BLaER1 (cell line): ENCODE data around the gene MYH10.

Experiments
- H3K27ac ChIP-seq: shearing (Covaris generic); formaldehyde crosslinking; 2 replicates; pipeline ENCODE4 v1.8.1; 2022
- H3K27me3 ChIP-seq: shearing (Covaris generic); formaldehyde crosslinking; 2 replicates; pipeline ENCODE4 v1.8.1; 2022
- H3K36me3 ChIP-seq: shearing (Covaris generic); formaldehyde crosslinking; 2 replicates; pipeline ENCODE4 v1.8.1; 2022
- H3K4me1 ChIP-seq: shearing (Covaris generic); formaldehyde crosslinking; 2 replicates; pipeline ENCODE4 v1.8.1; 2022
- H3K4me2 ChIP-seq: shearing (Covaris generic); formaldehyde crosslinking; 2 replicates; pipeline ENCODE4 v1.8.1; 2022
- H3K4me3 ChIP-seq: shearing (Covaris generic); formaldehyde crosslinking; 2 replicates; pipeline ENCODE4 v1.8.1; 2022
- H3K9ac ChIP-seq: shearing (Covaris generic); formaldehyde crosslinking; 2 replicates; pipeline ENCODE4 v1.8.1; 2022
- H3K9me3 ChIP-seq: shearing (Covaris generic); formaldehyde crosslinking; 2 replicates; pipeline ENCODE4 v1.8.1; 2022
- H4K20me1 ChIP-seq: shearing (Covaris generic); formaldehyde crosslinking; 2 replicates; pipeline ENCODE4 v1.8.1; 2022
- Cebpa-rat ChIP-seq: shearing (Covaris generic); IDR thresholded peaks from 2 replicates; pipeline ENCODE4 v1.8.1; 2022

The MYH10 gene

GRCh38 chr17:8630227-8630801 is at the start of gene MYH10:
Gene MYH10, minus strand, starts transcription at chr17:8630725. Its CDS starts 7,479 bp downstream, at chr17:8623246.
- H3K36me3 ChIP-seq: peaks cover 5% of the 10 kb centered on the region; the same call in 1 of the 2 replicates
- H3K4me3 ChIP-seq: peak within 1 kb of the TSS; percentile 87
- no peaks in the 10 kb centered on the region for H3K9me3 ChIP-seq
- H3K4me2 ChIP-seq: peak within 1 kb of the TSS; percentile 92
- H3K27me3 ChIP-seq: no peaks in the 10 kb centered on the region
- TF ChIP-seq Cebpa-rat: no peak
- H3K27ac ChIP-seq: peak within 1 kb of the TSS; percentile 89
- H4K20me1 ChIP-seq: peaks cover 26% of the 10 kb centered on the region
- H3K9ac ChIP-seq: peak within 1 kb of the TSS; percentile 85
- H3K4me1 ChIP-seq: peaks cover 29% of the 10 kb centered on the region

- Histone ChIP-seq H3K27ac (no peak overlapping the region), H4K20me1 (no peaks in the 10 kb centered on the region), H3K27me3 (no peaks in the 10 kb centered on the region), H3K9me3 (peaks cover 4% of the 10 kb centered on the region; the same call in 1 of the 2 replicates), H3K36me3 (no peaks in the 10 kb centered on the region), H3K4me2 (no peak overlapping the region), H3K4me3 (no peak overlapping the region), H3K4me1 (peaks cover 6% of the 10 kb centered on the region), H3K9ac (no peak overlapping the region)
- no peak for TF ChIP-seq Cebpa-rat
These were observed 48.6 kb upstream of the MYH10 start for GRCh38 chr17:8679126-8679525.

- Histone ChIP-seq H3K4me1 (peaks cover 28% of the 10 kb centered on the region), H3K9me3 (peaks cover 4% of the 10 kb centered on the region; the same call in 1 of the 2 replicates), H3K4me3 (no peak overlapping the region), H3K4me2 (no peak overlapping the region), H3K9ac (no peak overlapping the region), H4K20me1 (no peaks in the 10 kb centered on the region), H3K27ac (no peak overlapping the region), H3K27me3 (no peaks in the 10 kb centered on the region), H3K36me3 (no peaks in the 10 kb centered on the region)
- TF ChIP-seq Cebpa-rat: no peak
These were observed 44.8 kb upstream of the MYH10 start for GRCh38 chr17:8675306-8675705.

GRCh38 chr17:8674344-8675305 is 44.1 kb upstream of the MYH10 start:
- H3K4me2 ChIP-seq: peak overlapping the region; percentile 67
- peak overlapping the region; percentile 52; the same call in 1 of the 2 replicates for H3K27ac ChIP-seq
- no peaks in the 10 kb centered on the region for H3K36me3 ChIP-seq
- TF ChIP-seq Cebpa-rat: no peak
- H3K9ac ChIP-seq: peak overlapping the region; percentile 42; the same call in 1 of the 2 replicates
- H3K4me3 ChIP-seq: no peak overlapping the region
- H3K27me3 ChIP-seq: no peaks in the 10 kb centered on the region
- H4K20me1 ChIP-seq: no peaks in the 10 kb centered on the region
- peaks cover 28% of the 10 kb centered on the region for H3K4me1 ChIP-seq
- H3K9me3 ChIP-seq: peaks cover 4% of the 10 kb centered on the region; the same call in 1 of the 2 replicates

GRCh38 chr17:8673612-8674011 is 43.1 kb upstream of the MYH10 start:
- Histone ChIP-seq H4K20me1 (no peaks in the 10 kb centered on the region), H3K9ac (peak overlapping the region; percentile 42; the same call in 1 of the 2 replicates), H3K36me3 (no peaks in the 10 kb centered on the region), H3K9me3 (peaks cover 4% of the 10 kb centered on the region; the same call in 1 of the 2 replicates), H3K27ac (peak overlapping the region; percentile 52; the same call in 1 of the 2 replicates), H3K4me1 (peaks cover 28% of the 10 kb centered on the region), H3K4me3 (no peak overlapping the region), H3K27me3 (no peaks in the 10 kb centered on the region), H3K4me2 (peak overlapping the region; percentile 67)
- TF ChIP-seq Cebpa-rat: no peak

- Histone ChIP-seq H3K36me3 (no peaks in the 10 kb centered on the region), H3K4me2 (peak overlapping the region; percentile 67), H3K27ac (no peak overlapping the region), H3K27me3 (no peaks in the 10 kb centered on the region), H4K20me1 (no peaks in the 10 kb centered on the region), H3K9ac (no peak overlapping the region), H3K4me3 (no peak overlapping the region), H3K9me3 (no peaks in the 10 kb centered on the region), H3K4me1 (peaks cover 28% of the 10 kb centered on the region)
- TF ChIP-seq Cebpa-rat: no peak
These were observed 41.8 kb upstream of the MYH10 start for GRCh38 chr17:8672326-8672725.

- no peaks in the 10 kb centered on the region for H4K20me1 ChIP-seq
- H3K27me3 ChIP-seq: no peaks in the 10 kb centered on the region
- H3K4me3 ChIP-seq: no peak overlapping the region
- TF ChIP-seq Cebpa-rat: no peak
- H3K4me2 ChIP-seq: no peak overlapping the region
- no peaks in the 10 kb centered on the region for H3K9me3 ChIP-seq
- peaks cover 28% of the 10 kb centered on the region for H3K4me1 ChIP-seq
- H3K9ac ChIP-seq: no peak overlapping the region
- H3K36me3 ChIP-seq: no peaks in the 10 kb centered on the region
- no peak overlapping the region for H3K27ac ChIP-seq
These were observed 39.9 kb upstream of the MYH10 start for GRCh38 chr17:8670421-8670820.

GRCh38 chr17:8668176-8668740 is 37.7 kb upstream of the MYH10 start:
- Histone ChIP-seq H3K27me3 (no peaks in the 10 kb centered on the region), H3K4me2 (no peak overlapping the region), H3K27ac (no peak overlapping the region), H3K9ac (no peak overlapping the region), H3K9me3 (no peaks in the 10 kb centered on the region), H3K36me3 (no peaks in the 10 kb centered on the region), H3K4me3 (no peak overlapping the region), H3K4me1 (peaks cover 13% of the 10 kb centered on the region), H4K20me1 (no peaks in the 10 kb centered on the region)
- no peak for TF ChIP-seq Cebpa-rat

- no peaks in the 10 kb centered on the region for H4K20me1 ChIP-seq
- peaks cover 5% of the 10 kb centered on the region for H3K4me1 ChIP-seq
- H3K27ac ChIP-seq: no peak overlapping the region
- H3K4me3 ChIP-seq: no peak overlapping the region
- no peaks in the 10 kb centered on the region for H3K27me3 ChIP-seq
- H3K36me3 ChIP-seq: no peaks in the 10 kb centered on the region
- H3K4me2 ChIP-seq: no peak overlapping the region
- no peak overlapping the region for H3K9ac ChIP-seq
- no peaks in the 10 kb centered on the region for H3K9me3 ChIP-seq
- no peak for TF ChIP-seq Cebpa-rat
These were observed 36.9 kb upstream of the MYH10 start for GRCh38 chr17:8667421-8667820.
